PC-3 (cell line): ENCODE results near the gene P2RX4. TPM values are rescaled to one million over a fixed set of nuclear protein-coding genes. Genes with fewer than 3 reads are reported as not detected.

ENCODE experiments used
- ATAC-seq: fragments of 200-7000 bp; cut with Tn5 transposase; 2 replicates; pipeline ENCODE4 v1.9.1; 2020; ENCODE audit warnings: mild to moderate bottlenecking, moderate library complexity
- BruUV-seq: library from RNA; stranded (reverse); fragments of 400-500 nt; replicated peaks from 2 replicates; lab custom pipeline; 2021; lab: Mats Ljungman, UMichigan
- CTCF ChIA-PET: fragments of 300-600 bp; sonication (Branson Sonifier 250); formaldehyde crosslinking; loops from one replicate; lab custom pipeline; 2022; ENCODE audit warnings: antibody characterized with exemption; lab: Charles Lee
- POLR2A ChIA-PET: fragments of 300-600 bp; sonication (Branson Sonifier 250); formaldehyde crosslinking; loops from one replicate; lab custom pipeline; 2022; ENCODE audit warnings: antibody characterized with exemption; ENCODE audit not compliant: unreplicated experiment; lab: Charles Lee
- DNase-seq: peaks from one replicate; pipeline ENCODE4 v3.0.0-alpha.2; 2015
- H2AFZ ChIP-seq: fragments of 300-600 bp; sonication (generic); 2 replicates; pipeline ENCODE4 v1.6.0; 2016; ENCODE audit warnings: antibody characterized with exemption, low read length
- H3F3A ChIP-seq: fragments of 300-600 bp; sonication (generic); one replicate; pipeline ENCODE4 v1.6.0; 2017; ENCODE audit warnings: antibody characterized with exemption, low read length, control low read depth, mild to moderate bottlenecking; ENCODE audit not compliant: unreplicated experiment
- H3K27ac ChIP-seq: fragments of 300-600 bp; sonication (generic); 2 replicates; pipeline ENCODE4 v1.5.1; 2016; ENCODE audit warnings: mild to moderate bottlenecking, low read length
- H3K27me3 ChIP-seq: fragments of 300-600 bp; sonication (generic); 2 replicates; pipeline ENCODE4 v1.6.1; 2016; ENCODE audit warnings: low read length, mixed read lengths
- H3K36me3 ChIP-seq: fragments of 300-600 bp; sonication (generic); 2 replicates; pipeline ENCODE4 v1.6.1; 2016; ENCODE audit warnings: low read depth, mixed run types, low read length, mixed read lengths
- H3K4me1 ChIP-seq: fragments of 300-600 bp; sonication (generic); 2 replicates; pipeline ENCODE4 v1.5.1; 2016; ENCODE audit warnings: low read length; ENCODE audit not compliant: insufficient read depth
- H3K4me2 ChIP-seq: fragments of 300-600 bp; sonication (generic); 2 replicates; pipeline ENCODE4 v1.6.0; 2016; ENCODE audit warnings: low read length
- H3K4me3 ChIP-seq: fragments of 300-600 bp; sonication (generic); 2 replicates; pipeline ENCODE4 v1.5.1; 2016; ENCODE audit warnings: mild to moderate bottlenecking, low read length, mixed read lengths
- H3K79me2 ChIP-seq: fragments of 300-600 bp; sonication (generic); 2 replicates; pipeline ENCODE4 v1.6.1; 2017; ENCODE audit warnings: low read length, mixed read lengths
- H3K9ac ChIP-seq: fragments of 300-600 bp; sonication (generic); 2 replicates; pipeline ENCODE4 v1.6.0; 2016; ENCODE audit warnings: mild to moderate bottlenecking, low read length
- H3K9me2 ChIP-seq: fragments of 300-600 bp; sonication (generic); replicated peaks from 2 replicates; pipeline ENCODE4 v1.6.1; 2016; ENCODE audit warnings: mixed run types, low read length, mixed read lengths
- H3K9me3 ChIP-seq: fragments of 300-600 bp; sonication (generic); 2 replicates; pipeline ENCODE4 v1.6.1; 2016; ENCODE audit warnings: low read length, mixed read lengths
- H4K20me1 ChIP-seq: fragments of 300-600 bp; sonication (generic); 2 replicates; pipeline ENCODE4 v1.6.1; 2016; ENCODE audit warnings: low read length, mixed read lengths
- EZH2 ChIP-seq: fragments of 300-600 bp; sonication (generic); IDR thresholded peaks from one replicate; pipeline ENCODE4 v1.6.1; 2017; ENCODE audit warnings: antibody characterized with exemption, mild to moderate bottlenecking, low read length; ENCODE audit not compliant: unreplicated experiment
- EZH2phosphoT487 ChIP-seq: fragments of 300-600 bp; sonication (generic); IDR thresholded peaks from 2 replicates; pipeline ENCODE4 v1.6.1; 2018; ENCODE audit warnings: mild to moderate bottlenecking, antibody characterized with exemption, low read length, borderline replicate concordance
- intact Hi-C: fragments of 100-400 bp; cut with micrococcal nuclease; formaldehyde crosslinking; loops from 2 replicates; pipeline ENCODE4 v1.9.0; 2023
- total RNA-seq: library from RNA; depleted of rRNA; stranded (reverse); fragments of >200 nt; gene quantifications from 2 replicates; pipeline ENCODE4 v1.2.3, GENCODE V29; 2014; rRNA removed
- TF ChIP-seq, protein P1 (sequence below): fragments of 300-600 bp; sonication (generic); conservative IDR thresholded peaks from 2 replicates; pipeline ENCODE4 v1.5.1; 2017; ENCODE audit warnings: antibody characterized with exemption, low read depth, mild to moderate bottlenecking, low read length

P2RX4 gene
- total RNA-seq, 1 experiment from 2014 or later: 21.6 TPM

DNA sequence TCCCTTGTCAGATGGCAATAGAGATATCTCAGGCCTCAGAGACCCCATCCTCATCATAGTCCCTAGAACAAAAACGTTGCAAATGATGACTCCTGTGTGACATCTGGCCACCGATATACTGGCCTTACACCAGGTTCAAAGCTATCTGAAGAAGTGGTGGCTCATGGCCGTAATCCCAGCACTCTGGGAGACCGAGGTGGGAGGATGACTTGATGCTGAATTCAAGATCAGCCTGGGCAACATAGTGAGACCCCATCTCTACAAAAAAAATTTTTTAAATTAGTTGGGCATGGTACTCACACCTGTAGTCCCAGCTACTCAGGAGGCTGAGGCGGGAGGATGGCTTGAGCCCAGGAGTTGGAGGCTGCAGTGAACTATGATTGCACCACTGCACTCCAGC is 73.5 kb downstream of the P2RX4 start:
- Histone ChIP-seq H3K27ac (no peak overlapping the region), H3K4me3 (no peak overlapping the region), H3K27me3 (no peaks in the 10 kb centered on the region), H3K9ac (no peak overlapping the region), H3K4me2 (no peak overlapping the region), H3K4me1 (no peaks in the 10 kb centered on the region), H4K20me1 (no peaks in the 10 kb centered on the region), H3K9me3 (no peaks in the 10 kb centered on the region), H3K9me2 (no peaks in the 10 kb centered on the region), H3K79me2 (peaks cover 9% of the 10 kb centered on the region; the same call in 1 of the 2 replicates), H2AFZ (no peak overlapping the region), H3F3A (no peaks in the 10 kb centered on the region), H3K36me3 (peaks cover 5% of the 10 kb centered on the region; the same call in 1 of the 2 replicates)
- ChIA-PET POLR2A (no interaction called here), CTCF (no interaction called here)
- DNase-seq (no peak), ATAC-seq (no peak)
- TF ChIP-seq, protein P1, sequence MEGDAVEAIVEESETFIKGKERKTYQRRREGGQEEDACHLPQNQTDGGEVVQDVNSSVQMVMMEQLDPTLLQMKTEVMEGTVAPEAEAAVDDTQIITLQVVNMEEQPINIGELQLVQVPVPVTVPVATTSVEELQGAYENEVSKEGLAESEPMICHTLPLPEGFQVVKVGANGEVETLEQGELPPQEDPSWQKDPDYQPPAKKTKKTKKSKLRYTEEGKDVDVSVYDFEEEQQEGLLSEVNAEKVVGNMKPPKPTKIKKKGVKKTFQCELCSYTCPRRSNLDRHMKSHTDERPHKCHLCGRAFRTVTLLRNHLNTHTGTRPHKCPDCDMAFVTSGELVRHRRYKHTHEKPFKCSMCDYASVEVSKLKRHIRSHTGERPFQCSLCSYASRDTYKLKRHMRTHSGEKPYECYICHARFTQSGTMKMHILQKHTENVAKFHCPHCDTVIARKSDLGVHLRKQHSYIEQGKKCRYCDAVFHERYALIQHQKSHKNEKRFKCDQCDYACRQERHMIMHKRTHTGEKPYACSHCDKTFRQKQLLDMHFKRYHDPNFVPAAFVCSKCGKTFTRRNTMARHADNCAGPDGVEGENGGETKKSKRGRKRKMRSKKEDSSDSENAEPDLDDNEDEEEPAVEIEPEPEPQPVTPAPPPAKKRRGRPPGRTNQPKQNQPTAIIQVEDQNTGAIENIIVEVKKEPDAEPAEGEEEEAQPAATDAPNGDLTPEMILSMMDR: no peak
- no peak for TF ChIP-seq EZH2
- no peak for TF ChIP-seq EZH2phosphoT487
- intact Hi-C loops: no loop called here
- no TSS peak for BruUV-seq

Other genes with a start within 250 kb of the P2RX4 start
- gene HNF1A, start 231.6 kb upstream of the P2RX4 start, total RNA-seq: not detected in 2 replicates
- 35.4 and 36.1 TPM in 2 replicates for gene C12orf43, start 193.6 kb upstream of the P2RX4 start, total RNA-seq
- gene OASL, start 170.9 kb upstream of the P2RX4 start, total RNA-seq: 6.4 and 7.6 TPM in 2 replicates
- 1.6 and 6.0 TPM in 2 replicates for gene P2RX7, start 77.3 kb upstream of the P2RX4 start, total RNA-seq
- gene CAMKK2, start 86.6 kb downstream of the P2RX4 start, total RNA-seq: 20.1 and 26.5 TPM in 2 replicates
- 171 and 199 TPM in 2 replicates for gene ANAPC5, start 142.3 kb downstream of the P2RX4 start, total RNA-seq
- 73.7 and 88.2 TPM in 2 replicates for gene RNF34, start 190.0 kb downstream of the P2RX4 start, total RNA-seq